HG03571 (cell line): ENCODE data around the gene FMNL2.
A peak's percentile ranks its signal among the peaks of the same experiment; 100 is the strongest.
"Not testable (repeated sequence)": the region's sequence is repeated elsewhere in the genome, so short reads cannot be mapped to it uniquely, and the experiment has no call there.

Experiments
- ATAC-seq: cut with Tn5 transposase; IDR thresholded peaks from one replicate; pipeline ENCODE4 v1.9.1; 2021; ENCODE audit not compliant: unreplicated experiment

Gene FMNL2

GRCh38 chr2:152372438-152372984 lies 37.5 kb downstream of the FMNL2 start:
- no peak for ATAC-seq

- ATAC-seq, result no peak
Observed at GRCh38 chr2:152375174-152375573, 40.2 kb downstream of the FMNL2 start.

- no peak for ATAC-seq
Observed at GRCh38 chr2:152376385-152376784, 41.4 kb downstream of the FMNL2 start.

- no peak for ATAC-seq
Observed at GRCh38 chr2:152376968-152377367, 42.0 kb downstream of the FMNL2 start.

- ATAC-seq, result no peak
Observed at GRCh38 chr2:152379089-152379488, 44.1 kb downstream of the FMNL2 start.

- ATAC-seq, result no peak
Observed at GRCh38 chr2:152380261-152381055, 45.5 kb downstream of the FMNL2 start.

- ATAC-seq, result no peak
Observed at GRCh38 chr2:152383702-152384101, 48.7 kb downstream of the FMNL2 start.

GRCh38 chr2:152384992-152385391 lies 50.0 kb downstream of the FMNL2 start:
- no peak for ATAC-seq

- ATAC-seq, result peak; percentile 14
Observed at GRCh38 chr2:152385650-152386049, 50.7 kb downstream of the FMNL2 start.

GRCh38 chr2:152386266-152386665 lies 51.3 kb downstream of the FMNL2 start:
- ATAC-seq, result peak; percentile 51

GRCh38 chr2:152387041-152387440 lies 52.1 kb downstream of the FMNL2 start:
- ATAC-seq, result no peak

GRCh38 chr2:152388269-152388668 lies 53.3 kb downstream of the FMNL2 start:
- not testable (repeated sequence) for ATAC-seq

GRCh38 chr2:152389483-152389882 lies 54.5 kb downstream of the FMNL2 start:
- no peak for ATAC-seq

- no peak for ATAC-seq
Observed at GRCh38 chr2:152390837-152391236, 55.9 kb downstream of the FMNL2 start.

- ATAC-seq, result no peak
Observed at GRCh38 chr2:152391318-152391717, 56.3 kb downstream of the FMNL2 start.

GRCh38 chr2:152393377-152393776 lies 58.4 kb downstream of the FMNL2 start:
- ATAC-seq, result no peak

- no peak for ATAC-seq
Observed at GRCh38 chr2:152394326-152394725, 59.4 kb downstream of the FMNL2 start.

- ATAC-seq, result no peak
Observed at GRCh38 chr2:152395103-152395502, 60.1 kb downstream of the FMNL2 start.

- ATAC-seq, result no peak
Observed at GRCh38 chr2:152395572-152395971, 60.6 kb downstream of the FMNL2 start.

GRCh38 chr2:152396051-152396511 lies 61.1 kb downstream of the FMNL2 start:
- no peak for ATAC-seq

GRCh38 chr2:152396763-152397162 lies 61.8 kb downstream of the FMNL2 start:
- ATAC-seq, result no peak

GRCh38 chr2:152399003-152399402 lies 64.0 kb downstream of the FMNL2 start:
- no peak for ATAC-seq
